Measurements from ENCODE around the gene ACCSL.
A peak's percentile ranks its signal among the peaks of the same experiment; 100 is the strongest.

The ACCSL gene

DNA sequence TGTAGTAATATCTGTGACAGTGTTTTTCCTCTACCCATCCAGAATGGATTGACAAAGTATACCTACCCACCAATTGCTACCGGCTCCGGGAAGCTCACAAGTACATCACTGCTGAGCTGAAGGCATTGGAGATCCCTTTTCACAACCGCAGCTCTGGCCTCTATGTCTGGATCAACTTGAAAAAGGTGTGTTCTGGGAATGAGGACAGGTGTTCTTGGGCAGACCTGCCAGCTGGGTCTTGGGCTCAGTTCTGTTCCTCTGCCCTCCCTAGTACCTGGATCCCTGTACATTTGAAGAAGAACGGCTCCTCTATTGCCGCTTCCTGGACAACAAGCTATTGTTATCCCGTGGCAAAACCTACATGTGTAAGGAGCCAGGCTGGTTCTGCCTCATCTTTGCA lies 10.5 kb downstream of the ACCSL start:
- DNase-seq (ENCODE audit: low spot score) = no peak

DNA sequence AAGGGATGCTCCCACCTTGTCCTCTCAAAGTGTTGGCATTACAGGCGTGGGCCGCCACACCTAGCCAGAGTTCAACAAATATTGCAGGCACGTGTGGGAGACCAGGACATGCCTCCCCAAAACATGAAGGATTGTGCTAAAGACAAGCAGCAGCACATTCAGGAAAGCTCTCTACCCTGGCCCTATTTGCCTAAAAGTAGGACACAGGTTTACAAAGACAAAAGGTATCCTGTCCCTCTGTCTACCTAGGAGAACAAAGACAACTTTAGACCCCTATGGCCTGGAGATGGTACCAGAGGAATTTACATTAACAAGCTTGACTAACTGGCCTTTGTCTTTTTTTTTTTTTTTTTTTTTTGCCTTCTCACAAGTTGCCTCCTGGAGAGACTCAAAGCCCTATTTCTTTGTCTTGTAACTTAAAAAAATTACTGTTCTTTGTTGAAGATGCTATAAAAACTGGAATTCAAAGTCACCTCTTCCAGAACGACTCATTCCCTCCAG lies 17.4 kb downstream of the ACCSL start:
- no peak for DNase-seq (ENCODE audit: low spot score)

DNA sequence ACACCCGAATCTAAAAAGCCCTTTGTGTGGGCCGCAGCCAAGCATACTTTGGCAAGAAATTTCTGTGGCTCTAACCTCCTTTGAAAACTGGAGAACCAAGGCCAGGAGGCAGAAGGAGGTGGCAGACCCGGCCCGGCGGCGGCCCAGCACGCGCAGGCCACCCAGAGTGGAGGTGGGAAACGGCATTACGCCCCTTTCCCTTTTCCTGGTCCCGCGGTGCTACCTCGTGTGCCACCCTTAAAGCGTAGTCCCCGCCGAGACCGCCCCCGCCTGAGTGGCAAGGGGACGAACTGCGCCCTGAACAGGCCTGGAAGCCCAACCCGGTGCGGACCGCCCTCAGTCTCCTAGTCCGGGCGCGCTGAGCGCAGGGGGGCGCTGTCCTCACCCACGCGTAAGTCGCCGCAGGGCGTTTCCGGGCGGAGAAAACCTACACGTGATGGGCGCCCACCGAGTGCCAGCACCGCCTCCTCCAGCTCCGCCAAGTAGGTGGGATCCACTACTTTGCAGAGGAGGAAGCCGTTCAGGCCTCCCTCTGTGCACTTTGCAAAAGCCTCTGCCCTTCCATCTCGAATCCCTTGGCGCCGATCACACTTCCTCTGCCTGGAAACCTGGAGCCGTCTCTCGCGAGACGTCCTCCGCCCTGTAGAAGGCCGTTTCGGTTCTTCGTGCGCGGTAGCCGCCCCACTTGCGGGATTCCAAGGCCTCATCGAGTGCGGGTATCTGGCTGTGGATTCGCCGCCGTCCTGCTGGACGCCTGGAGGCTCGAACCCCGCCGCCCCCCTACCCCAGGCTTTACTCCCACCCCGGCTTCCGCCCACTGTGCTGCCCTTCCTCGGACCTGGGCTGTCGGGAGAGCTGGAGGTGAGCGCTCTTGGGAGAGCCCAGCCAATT lies 18.3 kb downstream of the ACCSL start, which contains the start of gene ACCS:
Gene ACCS (plus strand): TSS at position 430 of the 891 bp plus-strand sequence. CDS start 1,358 bp downstream, outside the sequence.
- peak; percentile 86 for DNase-seq (ENCODE audit: low spot score)

DNA sequence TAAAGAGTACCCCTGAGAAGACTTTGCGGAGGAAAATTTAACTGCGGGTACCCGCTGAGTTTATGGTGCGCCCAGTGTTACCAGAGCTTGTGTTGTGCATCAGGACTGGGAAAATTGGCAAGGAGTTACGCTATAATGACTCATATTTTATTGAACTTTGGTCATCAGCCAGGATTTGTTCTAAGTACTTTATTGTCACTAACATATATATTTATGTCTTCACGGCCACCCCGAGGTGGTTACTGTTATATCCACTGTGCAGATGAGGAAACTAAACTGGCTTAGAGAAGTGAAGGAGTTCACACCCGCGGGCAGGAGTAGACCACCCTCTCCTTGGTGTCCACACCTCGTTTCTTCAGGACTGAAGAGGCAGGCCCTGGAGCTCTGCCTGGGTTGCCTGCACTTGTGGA lies 19.0 kb downstream of the ACCSL start:
- peak; percentile 78 for DNase-seq (ENCODE audit: low spot score)

DNA sequence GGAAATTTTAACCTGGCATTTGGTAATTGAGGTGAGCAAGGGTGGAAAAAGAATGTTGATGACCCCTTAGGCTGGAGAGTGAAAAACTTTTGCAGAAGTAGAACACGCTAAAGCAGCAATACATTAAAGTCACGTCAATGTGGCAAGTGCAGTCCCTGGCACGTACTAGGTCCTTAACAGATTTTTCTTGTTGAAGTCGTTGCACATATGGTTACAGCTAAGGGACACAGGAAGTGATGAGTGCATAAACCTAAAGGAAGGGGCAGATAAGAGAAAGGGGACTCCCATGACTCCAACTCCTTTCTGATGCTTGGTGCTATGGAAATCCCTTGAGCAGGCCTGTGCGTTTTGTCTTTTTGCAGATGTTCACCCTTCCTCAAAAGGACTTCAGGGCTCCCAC lies 19.5 kb downstream of the ACCSL start:
- DNase-seq (ENCODE audit: low spot score) = no peak

DNA sequence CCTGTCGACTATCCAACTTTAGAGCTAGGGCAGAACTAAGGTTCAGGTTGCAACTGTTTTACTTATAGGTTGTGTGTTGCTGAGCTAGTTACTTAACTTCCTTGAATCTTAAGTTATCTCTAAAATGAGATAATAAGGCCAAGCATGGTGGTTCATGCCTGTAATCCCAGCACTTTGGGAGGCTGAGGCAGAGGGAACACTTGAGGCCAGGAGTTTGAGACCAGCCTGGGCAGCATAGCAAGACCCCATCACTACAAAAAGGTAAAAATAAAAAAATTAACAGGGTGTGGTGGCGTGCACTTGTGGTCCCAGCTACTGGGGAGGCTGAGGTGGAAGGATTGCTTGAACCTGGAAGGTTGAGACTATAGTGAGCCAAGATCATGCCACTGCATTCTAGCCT lies 20.4 kb downstream of the ACCSL start:
- no peak for DNase-seq (ENCODE audit: low spot score)

DNA sequence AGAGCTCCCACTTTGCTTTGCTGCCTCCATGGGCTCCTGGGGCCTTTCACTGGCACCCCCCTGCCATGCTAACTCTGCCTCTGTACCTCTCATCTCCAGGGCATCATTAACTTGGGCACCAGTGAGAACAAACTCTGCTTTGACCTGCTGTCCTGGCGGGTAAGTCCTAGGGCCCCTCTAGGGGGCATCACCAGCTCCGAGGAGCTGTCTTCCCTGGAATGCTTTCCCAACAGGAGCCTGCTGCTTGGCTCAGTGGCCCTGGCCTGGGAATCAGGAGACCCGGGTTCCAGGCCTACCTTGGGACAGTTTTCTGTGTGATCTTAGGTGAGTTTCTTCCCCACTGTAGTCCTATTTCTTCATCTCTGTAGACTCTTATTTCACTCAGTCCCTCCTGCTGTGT lies 23.4 kb downstream of the ACCSL start:
- DNase-seq (ENCODE audit: low spot score) = no peak

DNA sequence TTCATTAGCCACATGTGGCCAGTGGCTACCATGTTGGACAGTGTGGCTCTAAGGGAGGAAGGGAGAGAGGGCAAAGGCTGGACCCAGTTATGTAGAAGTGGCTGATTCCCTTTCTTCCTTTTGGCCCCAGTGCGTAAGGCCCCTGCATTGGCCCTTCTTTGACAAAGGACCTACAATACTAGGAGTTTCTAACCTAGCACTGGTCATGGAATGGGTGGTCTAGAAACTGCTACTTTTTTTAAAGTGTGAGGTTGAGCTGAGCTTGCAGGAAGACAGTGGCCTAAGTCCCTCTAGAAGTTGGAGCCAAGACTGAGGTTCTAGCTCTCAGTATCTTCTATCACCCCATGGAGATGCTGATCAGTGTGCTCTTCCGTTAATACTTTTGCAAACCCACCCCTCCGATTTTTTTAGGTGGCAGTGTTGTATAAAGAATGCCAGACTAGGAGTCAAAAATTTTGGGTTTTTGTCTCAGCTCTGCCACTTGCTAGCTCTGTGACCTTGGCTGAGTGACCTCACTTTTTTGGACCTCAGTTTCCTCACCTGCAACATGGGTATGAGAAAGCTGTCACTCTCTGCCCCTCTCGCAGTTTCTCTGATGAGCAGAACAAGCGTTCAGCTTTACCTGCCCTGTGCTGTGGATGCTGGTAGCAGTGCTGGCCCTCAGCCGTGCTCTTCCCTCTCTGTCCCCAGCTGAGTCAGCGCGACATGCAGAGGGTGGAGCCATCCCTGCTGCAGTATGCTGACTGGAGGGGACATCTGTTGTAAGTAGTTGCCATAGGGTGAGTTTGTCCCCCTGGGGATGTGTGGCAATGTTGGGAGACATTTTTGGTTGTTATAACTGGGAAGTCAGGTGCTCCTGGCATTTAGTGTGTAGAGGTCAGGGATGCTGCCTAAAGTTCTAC lies 25.2 kb downstream of the ACCSL start:
- no peak for DNase-seq (ENCODE audit: low spot score)

DNA sequence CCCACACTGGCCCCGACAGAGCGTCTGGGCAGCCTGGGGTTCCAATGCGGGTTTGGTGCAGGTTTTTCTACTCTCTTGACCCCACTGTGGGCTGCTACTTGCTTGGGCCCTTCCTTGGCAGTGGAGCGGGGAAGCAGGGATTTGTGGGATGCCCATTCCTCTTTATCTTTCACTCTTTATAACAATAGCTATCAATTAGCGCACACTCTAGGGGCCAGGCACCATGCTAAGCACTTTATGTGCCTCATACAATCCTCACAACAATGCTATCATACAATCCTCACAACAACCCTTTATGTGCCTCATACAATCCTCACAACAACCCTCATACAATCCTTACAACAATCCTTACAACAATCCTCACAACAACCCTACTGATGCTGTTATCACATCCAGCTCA lies 31.0 kb downstream of the ACCSL start:
- no peak for DNase-seq (ENCODE audit: low spot score)

DNA sequence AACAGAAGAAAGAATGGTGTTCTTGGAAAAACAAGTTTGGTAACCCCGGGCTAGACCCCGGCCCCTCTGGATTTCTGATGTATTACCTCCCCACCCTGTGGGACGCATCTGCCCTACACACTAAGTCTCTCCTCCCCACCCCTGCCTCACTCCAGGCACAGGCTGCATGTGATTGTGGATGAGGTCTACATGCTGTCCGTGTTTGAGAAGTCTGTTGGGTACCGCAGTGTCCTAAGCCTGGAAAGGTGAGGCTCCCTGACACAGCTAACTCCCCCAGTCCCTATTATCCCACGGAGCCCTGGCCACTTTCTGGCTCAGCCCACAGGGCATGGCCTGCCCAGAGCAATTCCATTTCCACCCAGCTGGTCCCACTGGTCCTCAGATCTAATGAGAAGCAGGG lies 31.6 kb downstream of the ACCSL start:
- DNase-seq (ENCODE audit: low spot score) = no peak

DNA sequence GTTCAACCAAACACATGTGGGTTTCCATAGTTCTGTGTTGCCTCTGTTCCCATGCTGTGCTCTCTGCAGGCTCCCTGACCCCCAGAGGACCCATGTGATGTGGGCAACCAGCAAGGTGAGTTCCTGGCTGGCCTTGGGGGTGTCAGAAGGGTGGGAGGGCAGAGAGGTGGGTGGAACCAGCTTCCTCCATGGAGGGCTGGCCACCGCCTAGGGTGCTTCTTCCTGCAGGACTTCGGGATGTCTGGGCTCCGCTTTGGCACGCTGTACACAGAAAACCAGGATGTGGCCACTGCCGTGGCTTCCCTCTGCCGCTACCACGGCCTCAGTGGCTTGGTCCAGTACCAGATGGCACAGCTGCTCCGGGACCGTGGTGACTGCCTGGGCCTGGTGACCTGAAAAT lies 33.2 kb downstream of the ACCSL start:
- DNase-seq (ENCODE audit: low spot score) = no peak

DNA sequence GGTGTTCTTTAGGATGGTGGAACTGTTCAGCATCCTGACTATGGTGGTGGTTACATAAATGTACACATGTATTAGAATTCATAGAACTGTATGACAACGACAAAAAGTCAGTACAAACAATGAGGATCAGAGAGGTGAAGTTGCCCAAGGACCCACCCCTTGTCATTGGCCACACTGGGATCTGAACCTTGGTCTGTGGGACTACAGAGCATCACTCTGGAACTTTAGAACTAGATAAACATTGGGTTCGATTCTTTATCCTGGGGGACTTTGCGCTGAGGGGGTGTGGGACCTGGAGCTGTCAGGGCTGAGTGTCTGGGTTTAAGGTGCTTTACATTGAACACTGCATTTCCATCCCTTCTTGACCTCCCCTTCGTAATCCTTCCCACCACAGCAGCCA lies 34.9 kb downstream of the ACCSL start:
- DNase-seq (ENCODE audit: low spot score) = no peak

DNA sequence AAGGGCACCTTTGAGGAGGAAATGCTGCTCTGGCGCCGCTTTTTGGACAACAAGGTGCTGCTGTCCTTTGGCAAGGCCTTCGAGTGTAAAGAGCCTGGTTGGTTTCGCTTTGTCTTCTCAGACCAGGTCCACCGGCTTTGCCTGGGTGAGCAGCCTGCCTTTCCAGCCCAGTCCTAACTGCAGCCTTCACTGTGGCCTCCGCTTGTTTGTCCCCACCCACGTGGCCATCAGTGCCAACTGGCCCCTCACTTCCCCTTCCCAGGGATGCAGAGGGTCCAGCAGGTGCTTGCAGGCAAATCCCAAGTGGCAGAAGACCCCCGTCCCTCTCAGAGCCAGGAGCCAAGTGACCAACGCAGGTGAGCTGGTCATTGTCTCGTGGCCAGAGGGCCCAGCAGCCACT lies 35.7 kb downstream of the ACCSL start:
- no peak for DNase-seq (ENCODE audit: low spot score)

DNA sequence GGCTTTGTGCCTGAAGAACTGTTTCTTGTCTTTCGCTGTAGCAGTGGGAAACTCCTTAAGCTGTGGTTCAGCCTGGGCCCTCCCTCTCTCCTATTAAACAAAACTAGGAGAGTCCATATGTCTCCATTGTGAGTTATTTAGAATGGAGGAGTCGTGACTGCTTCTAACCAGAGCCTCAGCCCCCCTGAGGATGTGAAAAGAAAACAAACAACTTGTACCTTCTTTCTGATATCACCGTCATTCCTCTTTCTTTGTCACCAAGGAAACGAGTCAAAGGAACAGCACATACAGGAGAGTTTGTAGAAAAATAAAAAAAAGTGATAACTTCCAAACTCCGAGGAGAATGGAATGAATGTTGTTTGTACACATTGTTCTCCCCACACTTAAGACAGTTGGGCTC lies 36.1 kb downstream of the ACCSL start:
- DNase-seq (ENCODE audit: low spot score) = no peak

DNA sequence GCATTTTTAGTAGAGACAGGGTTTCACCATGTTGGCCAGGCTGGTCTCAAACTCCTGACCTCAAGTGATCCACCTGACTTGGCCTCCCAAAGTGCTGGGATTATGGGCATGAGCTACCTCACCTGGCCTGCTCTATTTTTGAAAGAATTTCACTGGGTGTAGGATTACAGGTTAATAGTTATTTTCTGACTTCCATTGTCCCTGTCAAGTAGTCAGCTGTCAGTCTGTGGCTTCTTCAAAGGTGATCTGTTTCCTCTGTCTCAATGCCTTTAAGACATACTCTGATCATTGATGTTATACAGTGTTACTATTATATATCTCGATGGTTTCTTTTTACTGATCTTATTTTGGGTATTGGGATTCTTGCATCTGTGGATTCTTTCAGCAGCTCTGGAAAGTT lies 37.5 kb downstream of the ACCSL start:
- DNase-seq (ENCODE audit: low spot score) = no peak

DNA sequence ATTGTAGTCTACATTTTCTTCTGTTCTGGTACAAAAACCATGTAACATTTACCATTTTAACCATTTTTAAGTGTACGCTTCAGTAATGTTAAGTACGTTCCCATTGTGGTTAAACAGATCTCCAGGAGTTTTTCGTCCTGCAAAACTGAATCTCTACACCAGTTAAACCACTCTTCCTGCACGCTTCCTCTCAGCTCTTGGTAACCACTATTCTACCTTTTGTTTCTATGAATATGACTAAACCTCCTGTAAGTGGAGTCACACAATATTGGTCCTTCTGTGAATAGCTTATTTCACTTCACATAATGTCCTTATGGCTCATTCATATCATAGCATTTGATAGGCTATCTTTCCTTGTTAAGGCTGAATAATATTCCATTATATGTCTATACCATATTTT lies 40.6 kb downstream of the ACCSL start:
- no peak for DNase-seq (ENCODE audit: low spot score)

DNA sequence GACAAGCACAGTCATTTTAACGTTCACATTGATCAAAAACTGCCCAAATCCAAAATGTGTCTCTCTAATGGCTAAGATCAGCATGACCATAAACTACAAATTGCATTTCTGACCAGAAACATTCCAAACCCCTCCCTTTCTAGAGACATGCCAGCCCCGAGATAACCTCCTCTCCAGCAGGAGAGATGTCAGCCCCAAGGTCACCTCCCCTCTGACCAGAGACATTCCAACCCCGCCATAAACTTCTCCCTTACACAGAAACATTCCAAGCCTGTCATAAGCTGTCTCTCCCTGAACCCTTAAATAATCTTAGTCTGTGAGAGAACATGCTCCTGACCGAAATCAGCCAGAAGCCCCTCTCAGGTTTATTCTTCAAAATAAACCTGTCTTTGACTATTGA lies 41.1 kb downstream of the ACCSL start:
- DNase-seq (ENCODE audit: low spot score) = no peak

DNA sequence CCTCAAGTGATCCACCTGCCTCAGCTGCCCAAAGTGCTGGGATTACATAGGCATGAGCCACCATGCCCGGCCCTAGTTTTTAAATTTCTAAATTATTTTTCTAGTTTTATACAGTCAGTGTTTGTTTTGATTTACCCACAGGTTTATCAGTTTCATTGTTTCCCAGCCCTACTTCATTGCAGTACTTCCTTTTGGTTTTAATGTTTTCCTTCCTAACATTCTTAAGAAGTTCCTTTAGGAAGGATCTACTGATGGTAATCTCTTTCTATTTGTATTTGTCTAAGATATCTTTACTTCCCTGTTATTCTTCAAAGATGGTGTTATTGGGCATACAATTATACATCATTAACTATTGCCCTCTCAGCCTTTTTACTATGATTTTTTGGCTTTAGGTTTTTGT lies 42.8 kb downstream of the ACCSL start:
- DNase-seq (ENCODE audit: low spot score) = no peak

DNA sequence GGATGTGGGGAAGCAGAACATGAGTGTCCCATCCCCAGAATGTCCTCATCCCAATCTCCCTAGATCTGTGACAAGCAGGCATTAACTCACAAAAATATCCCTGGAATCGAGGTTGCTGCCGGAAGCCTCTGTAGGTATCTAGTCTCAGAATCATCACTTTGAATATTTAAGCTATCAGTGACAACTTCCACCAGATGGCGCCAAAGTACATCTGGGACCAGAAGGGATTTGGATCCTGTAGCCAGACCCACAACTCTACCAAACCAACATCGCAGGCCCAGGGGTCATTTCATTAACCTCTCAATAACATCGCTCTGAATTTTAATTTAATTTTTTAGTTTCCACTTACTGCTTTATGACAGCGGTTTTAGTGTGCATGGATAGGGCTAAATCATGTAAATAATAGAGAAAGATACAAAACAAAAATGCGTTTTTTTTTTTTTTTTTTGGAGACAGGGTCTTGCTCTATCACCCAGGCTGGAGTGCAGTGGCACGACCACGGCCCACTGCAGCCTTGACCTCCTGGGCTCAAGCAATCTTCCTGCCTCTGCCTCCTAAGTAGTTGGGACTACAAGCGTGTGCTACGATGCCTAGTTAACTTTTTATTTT lies 46.6 kb downstream of the ACCSL start:
- DNase-seq (ENCODE audit: low spot score) = peak; percentile 91

DNA sequence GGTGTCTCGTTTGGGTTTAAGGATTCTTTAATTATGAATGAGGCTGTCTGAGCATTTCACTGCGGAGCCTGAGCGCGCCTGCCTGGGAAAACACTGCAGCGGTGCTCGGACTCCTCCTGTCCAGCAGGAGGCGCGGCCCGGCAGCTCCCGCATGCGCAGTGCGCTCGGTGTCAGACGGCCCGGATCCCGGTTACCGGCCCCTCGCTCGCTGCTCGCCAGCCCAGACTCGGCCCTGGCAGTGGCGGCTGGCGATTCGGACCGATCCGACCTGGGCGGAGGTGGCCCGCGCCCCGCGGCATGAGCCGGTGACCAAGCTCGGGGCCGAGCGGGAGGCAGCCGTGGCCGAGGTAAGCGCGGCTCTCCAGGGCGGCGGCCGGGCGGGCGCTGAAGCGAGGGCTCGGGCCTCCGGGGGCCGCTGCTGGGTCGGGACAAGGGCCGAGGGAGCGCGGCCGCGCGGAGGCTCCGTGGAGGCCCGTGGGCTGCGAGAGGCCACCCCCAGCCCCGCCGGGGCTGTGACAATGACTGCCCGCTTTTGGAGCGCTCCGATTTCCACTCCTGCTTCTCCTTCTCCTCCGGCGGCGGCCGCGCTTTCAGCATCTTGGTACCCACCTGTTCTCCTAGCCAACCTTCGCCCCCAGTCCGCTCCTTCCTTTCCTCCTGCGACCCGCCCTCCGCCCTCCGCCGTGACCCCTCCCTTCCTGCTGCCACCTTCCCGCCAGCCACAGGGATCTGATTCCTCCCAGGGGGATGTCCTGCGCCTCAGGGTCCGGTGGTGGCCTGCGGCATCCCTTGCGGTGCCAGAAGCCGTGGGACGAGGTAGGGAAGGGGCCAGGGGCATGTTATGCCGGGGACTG lies 48.0 kb downstream of the ACCSL start, which contains the start of gene EXT2:
Gene EXT2 (plus strand): TSS at position 173 of the 854 bp plus-strand sequence. CDS start 12,035 bp downstream, outside the sequence.
- DNase-seq (ENCODE audit: low spot score) = peak; percentile 92
